Hematopoietic multipotent progenitor cell treated with erythropoietin and hydrocortisone succinate and interleukin-3 and kit ligand, for 6 days (in vitro differentiated cells): ENCODE results near the gene MAPK8IP2.

Experiments
- DNase-seq: peaks from one replicate; pipeline ENCODE4 v3.0.0-alpha.2; 2015

The MAPK8IP2 gene

DNA sequence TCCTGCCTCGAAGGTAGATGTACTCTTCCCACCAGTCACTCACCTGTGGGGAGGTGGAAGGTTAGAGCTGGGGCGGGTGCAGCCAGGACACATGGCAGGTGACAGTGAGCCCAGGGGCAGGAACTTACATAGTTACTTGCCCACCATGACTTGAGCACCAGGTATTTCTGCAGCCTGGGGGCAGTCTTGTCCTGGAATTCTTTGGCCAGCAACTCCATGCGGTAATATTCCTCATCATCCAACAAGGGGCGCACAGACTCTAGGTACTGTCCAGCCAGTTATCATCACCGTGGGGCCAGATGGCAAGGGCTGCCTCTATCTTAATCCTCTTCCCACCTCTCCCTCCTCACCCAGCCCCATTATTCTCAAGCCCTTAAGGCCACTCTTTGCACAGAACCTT is 24.5 kb upstream of the MAPK8IP2 start:
- peak; percentile 50 for DNase-seq

DNA sequence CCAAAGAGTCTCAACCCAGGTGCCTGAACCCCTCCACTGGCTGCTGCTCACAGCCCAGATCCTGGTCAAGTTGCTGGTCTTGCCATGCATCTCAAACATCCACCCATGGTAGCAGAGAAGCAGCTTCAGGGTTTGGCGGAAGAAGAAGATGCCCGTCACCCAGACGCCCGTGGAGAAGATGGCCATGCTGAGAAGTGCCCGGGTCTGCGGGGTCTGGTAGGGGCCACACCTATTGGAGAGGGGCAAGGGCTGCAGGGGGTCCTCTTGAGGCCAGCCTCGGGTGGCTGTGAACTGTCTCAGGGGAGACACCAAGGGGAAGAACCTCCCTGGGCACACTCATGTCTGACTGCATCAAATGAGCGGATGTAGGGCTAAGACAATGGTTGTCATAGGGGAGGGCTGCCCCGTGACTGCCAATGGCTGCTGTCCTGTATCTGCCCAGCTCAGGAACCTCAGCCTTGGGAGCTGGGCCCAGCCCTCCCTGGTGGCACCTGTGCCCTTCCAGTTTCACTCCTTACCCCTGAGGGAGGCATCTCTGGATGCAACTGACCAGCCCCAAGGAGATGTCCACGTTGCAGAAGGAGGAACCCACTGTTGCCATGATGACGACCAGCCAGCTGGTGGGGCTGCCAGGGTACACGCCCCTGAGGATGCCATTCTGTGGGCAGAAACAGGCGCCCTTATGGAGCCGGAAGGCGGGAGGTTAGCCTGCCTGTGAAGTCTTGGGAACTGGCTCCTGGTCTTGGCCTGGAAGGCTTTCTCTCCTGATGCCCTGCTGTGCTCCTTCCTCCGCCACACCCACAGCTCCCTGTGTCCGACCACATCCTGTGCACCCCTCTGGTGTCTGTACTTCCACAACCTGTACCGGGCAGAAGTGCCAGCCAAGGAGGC is 23.5 kb upstream of the MAPK8IP2 start:
- no peak for DNase-seq

- DNase-seq = no peak
Measured at GRCh38 chr22:50577697-50577986, 23.0 kb upstream of the MAPK8IP2 start.

GRCh38 chr22:50577987-50578775 is 22.4 kb upstream of the MAPK8IP2 start, which contains the start of gene CPT1B:
CPT1B (minus strand) TSS chr22:50578427; CDS start chr22:50577915, 512 bp downstream.
- DNase-seq = no peak

DNA sequence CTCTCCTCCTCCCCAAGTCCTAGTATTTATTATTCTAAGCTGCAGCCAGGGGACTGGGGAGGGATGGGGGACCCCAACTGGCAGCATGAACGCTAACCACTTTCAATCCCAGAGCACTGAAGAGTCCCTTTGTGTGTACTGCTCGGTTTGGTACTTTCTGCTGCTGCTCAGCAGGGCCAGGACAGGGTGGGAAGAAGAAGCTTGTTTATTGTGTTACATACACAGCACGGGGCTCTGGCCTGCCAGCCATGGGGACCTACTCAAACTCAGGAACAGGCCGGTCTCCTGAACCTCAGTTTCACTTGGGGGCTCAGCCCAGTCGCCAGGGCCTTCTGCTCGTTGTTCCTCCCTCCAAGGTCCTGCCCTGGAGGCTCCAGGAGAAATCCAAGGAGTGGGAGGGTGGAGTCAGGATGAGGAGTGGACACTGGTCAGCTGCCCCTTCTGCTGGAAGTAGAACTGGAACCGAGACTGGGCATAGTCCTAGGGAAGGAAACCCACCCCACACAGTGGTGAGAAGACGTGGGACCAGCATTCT is 21.8 kb upstream of the MAPK8IP2 start:
- no peak for DNase-seq

- no peak for DNase-seq
Measured at GRCh38 chr22:50579752-50580151, 20.8 kb upstream of the MAPK8IP2 start.

DNA sequence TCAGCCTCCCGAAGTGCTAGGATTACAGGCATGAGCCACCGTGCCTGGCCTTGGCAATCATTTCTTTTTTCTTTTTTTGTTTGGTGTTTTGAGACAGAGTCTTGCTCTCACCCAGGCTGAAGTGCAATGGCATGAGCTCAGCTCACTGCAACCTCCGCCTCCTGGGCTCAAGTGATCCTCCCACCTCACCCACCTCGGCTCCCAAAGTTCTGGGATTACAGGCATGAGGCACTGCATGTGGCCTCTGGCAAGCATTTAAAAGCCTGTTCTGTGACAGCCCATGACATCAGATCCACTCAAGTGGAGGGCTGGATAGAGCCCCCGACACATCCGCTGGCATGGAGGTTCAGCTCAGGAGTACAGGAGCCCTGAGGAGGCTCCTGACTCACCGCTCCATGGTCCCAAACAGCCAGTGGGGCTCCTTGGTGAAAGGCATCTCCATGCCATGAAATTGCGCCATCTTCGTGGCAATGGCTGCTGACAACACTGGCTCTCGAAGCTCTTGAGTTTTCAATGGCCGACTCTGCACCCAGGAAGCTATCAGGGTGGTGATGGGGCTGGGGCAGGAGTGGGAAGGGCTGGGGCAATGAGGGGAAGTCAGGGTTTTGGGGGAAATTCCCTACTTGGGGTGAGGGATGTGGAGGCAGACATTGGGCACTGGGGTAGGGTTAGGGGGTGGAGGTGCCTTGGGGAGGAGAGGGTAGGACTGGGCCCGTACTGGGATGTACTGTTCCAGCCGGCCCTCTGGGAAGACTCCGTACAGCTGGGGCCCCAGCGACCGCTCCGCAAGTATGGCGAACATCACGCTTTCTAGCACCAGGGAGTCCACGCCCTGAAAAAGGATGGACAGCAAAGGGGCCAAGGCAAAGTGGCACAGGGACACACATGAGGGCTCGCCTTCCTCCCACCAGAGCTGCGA is 19.3 kb upstream of the MAPK8IP2 start:
- no peak for DNase-seq

DNA sequence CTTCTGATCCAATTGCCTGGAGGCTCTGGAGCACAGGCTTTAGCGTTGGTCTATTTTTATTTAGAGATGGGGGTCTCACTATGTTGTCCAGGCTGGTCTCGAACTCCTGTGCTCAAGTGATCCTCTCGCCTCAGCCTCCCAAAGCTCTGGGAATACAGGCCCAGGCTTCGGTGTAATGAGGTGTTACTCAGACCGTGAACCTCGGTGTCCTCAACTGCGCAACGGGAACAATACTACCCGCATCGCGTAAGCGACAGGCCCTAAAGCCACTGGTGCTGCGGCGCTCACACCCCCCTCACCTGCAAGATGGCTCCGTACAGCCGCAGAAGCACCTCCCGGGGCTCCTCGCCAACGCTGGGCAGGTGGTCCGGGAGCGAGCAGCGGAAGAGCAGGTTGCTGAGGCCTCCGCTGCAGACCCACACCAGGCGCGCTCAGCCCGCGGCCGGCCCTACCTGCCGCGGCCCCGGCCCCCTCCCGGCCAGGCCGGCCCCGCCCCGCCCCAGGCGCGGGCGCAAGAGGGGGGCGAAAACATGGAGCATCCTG is 18.6 kb upstream of the MAPK8IP2 start:
- peak; percentile 51 for DNase-seq

GRCh38 chr22:50582493-50583293 is 17.9 kb upstream of the MAPK8IP2 start, which contains the start of gene CHKB:
CHKB (minus strand) TSS chr22:50582849; CDS start chr22:50582781, 68 bp downstream.
- DNase-seq = peak; percentile 99

DNA sequence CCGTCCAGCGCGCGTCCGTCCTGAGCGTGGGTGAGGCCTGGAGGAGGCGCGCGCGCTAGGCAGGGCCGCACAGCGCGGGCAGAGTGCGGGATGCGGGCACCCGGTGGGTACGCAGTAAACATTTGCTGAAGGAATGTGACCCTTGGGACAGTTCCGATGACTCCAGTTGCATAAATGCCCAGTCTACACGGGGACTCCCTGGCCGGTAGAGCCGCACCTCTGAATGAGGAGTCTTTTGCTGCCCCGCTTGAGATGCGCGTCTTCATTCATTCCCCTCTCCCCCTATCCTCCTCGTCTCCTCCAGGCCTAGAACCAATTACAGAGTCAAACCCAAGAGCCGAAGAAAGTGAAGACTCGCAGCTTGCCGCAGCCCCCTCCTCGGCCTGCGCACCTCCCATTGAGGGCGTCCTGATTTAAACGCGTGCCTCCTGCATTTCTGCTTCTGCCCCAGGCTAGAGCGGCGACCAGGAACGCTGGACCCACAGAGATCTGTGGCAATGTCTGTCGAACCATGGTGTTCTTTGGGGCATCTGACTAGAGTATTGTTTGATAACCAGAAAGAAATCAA is 17.2 kb upstream of the MAPK8IP2 start:
- no peak for DNase-seq

GRCh38 chr22:50584106-50585096 is 16.2 kb upstream of the MAPK8IP2 start:
- DNase-seq = no peak

DNA sequence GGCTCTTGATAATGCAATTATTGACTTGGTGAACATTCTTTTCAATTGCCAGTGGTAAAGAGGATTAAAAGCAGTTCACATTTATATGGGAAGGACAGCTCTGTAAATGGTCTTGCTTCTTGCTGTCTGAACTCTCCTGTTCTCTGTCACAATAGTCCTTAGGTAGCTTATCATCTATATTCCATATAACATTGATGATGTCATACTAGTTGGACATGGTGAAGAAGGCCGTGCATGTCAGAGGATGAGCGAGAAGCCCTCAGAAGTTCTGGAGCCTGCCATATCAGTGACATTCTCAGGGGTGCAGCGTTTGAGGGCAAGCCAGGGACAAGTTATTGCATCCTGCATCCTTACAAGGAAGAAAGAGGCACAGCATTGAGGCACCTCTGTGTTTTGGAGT is 15.4 kb upstream of the MAPK8IP2 start:
- no peak for DNase-seq

- no peak for DNase-seq
Measured at GRCh38 chr22:50585781-50586180, 14.8 kb upstream of the MAPK8IP2 start.

DNA sequence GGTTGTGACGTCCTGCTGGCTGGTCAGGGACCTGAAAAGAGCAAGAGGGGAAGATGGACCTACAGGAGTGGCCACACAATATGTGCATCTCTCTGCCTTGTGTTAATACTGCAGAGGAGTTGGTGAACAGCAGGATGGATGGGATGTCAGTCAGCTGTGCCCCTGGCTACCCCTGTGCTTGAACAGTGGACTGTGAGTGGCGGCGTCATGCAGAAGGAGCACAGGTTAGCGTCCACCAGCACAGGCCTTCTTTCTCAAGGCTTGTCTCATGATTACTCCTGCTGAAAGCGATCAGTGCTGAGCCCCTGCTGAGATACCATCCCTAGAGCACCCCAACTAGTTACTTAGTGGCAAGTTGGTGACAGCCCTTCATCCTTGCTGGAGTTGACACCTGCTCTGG is 14.2 kb upstream of the MAPK8IP2 start:
- DNase-seq = no peak

- DNase-seq = no peak
Measured at GRCh38 chr22:50587407-50587806, 13.2 kb upstream of the MAPK8IP2 start.

DNA sequence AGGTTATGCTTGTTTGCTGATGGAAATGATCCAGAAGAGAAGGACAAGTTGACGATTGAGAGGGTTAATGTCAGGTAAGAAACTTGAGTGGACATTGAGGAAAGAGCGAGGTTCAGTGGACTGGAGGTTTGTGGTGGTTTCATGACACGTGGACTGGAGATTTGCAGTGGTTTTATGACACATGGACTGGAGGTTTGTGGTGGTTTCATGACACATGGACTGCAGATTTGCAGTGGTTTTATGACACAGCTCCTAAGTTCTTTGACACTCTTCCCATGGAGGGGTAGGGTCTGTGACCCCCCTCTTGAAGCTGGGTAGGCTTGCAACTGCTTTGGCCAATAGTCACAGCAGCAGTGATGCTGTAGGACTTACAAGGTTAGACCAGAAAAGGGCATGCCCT is 5.4 kb upstream of the MAPK8IP2 start:
- no peak for DNase-seq

DNA sequence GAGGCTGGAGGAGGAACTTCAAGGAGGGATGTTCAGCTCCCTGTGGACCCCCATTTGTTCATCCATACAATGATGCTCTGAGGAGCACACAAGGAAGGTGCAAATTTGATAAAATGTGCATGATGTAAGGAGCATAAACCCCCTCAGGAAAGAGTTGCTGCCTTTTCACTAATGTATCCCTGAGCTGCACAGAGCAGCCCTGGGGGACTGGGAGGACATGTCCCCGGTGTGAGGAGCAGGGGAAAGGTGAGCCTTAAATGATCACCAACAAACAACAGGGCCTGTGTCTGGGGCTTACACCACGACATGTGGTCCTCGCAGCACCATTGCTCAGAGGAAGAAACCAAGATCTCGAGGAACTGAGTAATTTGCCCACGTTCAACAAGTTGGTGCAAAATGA is 3.5 kb upstream of the MAPK8IP2 start:
- no peak for DNase-seq

DNA sequence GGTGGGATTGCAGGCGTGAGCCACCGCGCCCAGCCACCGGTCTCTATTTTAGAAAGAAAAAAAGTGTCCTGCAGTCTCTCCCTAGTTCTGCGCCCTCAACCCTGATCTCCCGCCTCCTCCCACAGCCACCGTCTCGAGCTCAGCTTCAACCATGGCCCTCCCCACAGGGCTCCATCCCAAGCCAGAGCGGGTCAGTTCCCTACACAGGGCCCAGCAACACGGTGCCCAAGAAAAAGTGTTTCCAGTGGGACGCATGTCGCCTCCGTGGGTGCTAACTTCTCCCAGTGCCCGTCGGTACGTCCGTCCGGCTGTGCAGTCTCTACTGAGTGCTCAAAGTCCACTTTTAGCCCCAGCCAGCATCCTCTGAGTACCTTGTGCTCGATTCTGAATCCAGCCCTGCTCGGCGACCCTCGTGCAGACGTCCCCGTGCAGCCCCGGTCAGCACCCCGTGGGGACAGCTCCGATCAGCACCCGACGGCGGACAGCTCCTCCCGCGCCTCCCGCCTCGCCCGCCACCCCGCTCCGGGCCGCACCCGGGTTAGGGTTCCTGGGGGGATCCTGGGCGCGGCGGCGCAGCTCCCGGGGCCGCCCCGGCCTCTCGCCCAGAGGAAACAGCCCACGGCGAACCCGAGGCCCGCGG is 657 bp upstream of the MAPK8IP2 start:
- DNase-seq = peak; percentile 70

DNA sequence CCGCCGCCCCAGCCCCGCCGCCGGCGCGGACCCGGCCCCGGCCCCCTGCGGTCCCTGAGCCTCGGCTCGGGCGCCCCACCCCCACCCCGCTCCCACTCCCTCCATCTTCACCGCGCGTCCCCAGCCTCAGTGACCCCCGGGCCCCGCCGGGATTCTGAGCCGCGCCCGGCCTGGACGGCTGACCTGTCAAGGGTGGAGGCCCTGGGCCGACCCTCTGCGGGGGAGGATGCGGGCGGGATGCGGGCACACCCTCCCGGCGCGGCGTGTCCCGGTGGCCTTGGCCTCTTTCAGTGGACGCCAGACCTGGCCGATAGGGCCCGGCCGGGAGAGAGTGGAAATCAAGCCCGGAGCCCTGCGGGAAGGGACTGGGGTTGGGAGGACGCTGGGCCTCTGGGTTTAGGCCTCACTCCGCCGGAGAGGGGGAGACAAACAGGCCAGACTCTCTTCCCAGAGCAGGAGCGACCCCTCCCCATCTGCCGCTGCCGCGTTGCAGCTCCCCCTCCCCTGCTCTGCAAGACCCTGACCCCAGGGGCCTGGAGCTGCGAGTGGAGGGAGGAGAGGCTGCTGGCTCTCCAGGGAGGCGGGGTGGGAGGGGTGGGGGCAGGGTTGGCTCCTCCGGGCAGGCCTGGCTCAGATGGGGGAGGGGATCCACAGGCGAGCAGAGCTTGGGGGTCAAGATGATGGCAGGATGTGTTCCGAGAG is 525 bp downstream of the MAPK8IP2 start:
- DNase-seq = no peak
